ENCODE measurements around the gene FOXP1. TPM values are rescaled to one million over a fixed set of nuclear protein-coding genes. Genes with fewer than 3 reads are reported as not detected.
"Not testable (repeated sequence)": the region's sequence is repeated elsewhere in the genome, so short reads cannot be mapped to it uniquely, and the experiment has no call there.

FOXP1 gene
- total RNA-seq, 4 donors from 2014 or later = 54.2 to 152 (median 129) TPM

GRCh38 chr3:71536376-71536965, 47.1 kb downstream of the FOXP1 start:
- Histone ChIP-seq H3K36me3 (no peaks in the 10 kb centered on the region), H3K9me3 (no peaks in the 10 kb centered on the region), H3K27ac (peak overlapping the region; percentile 38 to 66), H3K4me3 (no peak overlapping the region), H3K27me3 (no peaks in the 10 kb centered on the region), H3K4me1 (peaks cover 8 to 16% of the 10 kb centered on the region in 2 donors)
- TF ChIP-seq POLR2A (IDR thresholded peaks at IDR 0.05) = no peak
- TF ChIP-seq, protein P1, sequence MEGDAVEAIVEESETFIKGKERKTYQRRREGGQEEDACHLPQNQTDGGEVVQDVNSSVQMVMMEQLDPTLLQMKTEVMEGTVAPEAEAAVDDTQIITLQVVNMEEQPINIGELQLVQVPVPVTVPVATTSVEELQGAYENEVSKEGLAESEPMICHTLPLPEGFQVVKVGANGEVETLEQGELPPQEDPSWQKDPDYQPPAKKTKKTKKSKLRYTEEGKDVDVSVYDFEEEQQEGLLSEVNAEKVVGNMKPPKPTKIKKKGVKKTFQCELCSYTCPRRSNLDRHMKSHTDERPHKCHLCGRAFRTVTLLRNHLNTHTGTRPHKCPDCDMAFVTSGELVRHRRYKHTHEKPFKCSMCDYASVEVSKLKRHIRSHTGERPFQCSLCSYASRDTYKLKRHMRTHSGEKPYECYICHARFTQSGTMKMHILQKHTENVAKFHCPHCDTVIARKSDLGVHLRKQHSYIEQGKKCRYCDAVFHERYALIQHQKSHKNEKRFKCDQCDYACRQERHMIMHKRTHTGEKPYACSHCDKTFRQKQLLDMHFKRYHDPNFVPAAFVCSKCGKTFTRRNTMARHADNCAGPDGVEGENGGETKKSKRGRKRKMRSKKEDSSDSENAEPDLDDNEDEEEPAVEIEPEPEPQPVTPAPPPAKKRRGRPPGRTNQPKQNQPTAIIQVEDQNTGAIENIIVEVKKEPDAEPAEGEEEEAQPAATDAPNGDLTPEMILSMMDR (IDR thresholded peaks at IDR 0.05) = no peak
- DNase-seq = no peak
- intact Hi-C loops (cut with DNase I; ENCODE audit: low total_unique reads) = no loop called here

DNA sequence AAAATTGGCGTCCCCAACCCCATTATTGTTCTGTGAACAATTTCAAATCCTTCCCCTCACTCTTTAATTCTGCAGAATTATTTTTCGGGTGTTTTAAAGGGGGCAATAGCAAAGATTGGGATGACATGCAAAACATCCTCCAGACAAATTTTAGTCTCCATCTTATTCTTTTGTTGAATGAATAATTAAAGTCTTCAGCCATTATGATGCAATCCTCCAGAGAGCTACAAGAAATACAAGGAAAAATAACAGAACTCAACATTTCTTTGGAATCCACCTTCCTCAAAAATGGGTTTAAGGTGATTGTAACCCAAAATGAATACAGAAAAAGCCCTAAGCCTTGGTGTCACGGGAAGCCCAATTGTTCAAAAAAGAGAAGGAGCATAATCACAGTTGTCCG, 49.9 kb downstream of the FOXP1 start:
- H3K4me1 ChIP-seq = peaks cover 5 to 16% of the 10 kb centered on the region in 2 donors
- peak overlapping the region in 1 of 2 donors; percentile 51 for H3K27ac ChIP-seq
- no peaks in the 10 kb centered on the region for H3K9me3 ChIP-seq
- H3K27me3 ChIP-seq = no peaks in the 10 kb centered on the region
- no peak for DNase-seq
- no peaks in the 10 kb centered on the region for H3K36me3 ChIP-seq
- no peak for TF ChIP-seq POLR2A (IDR thresholded peaks at IDR 0.05)
- TF ChIP-seq, protein P1 (IDR thresholded peaks at IDR 0.05) = no peak
- H3K4me3 ChIP-seq = no peak overlapping the region
- intact Hi-C loops (cut with DNase I; ENCODE audit: low total_unique reads) = no loop called here

DNA sequence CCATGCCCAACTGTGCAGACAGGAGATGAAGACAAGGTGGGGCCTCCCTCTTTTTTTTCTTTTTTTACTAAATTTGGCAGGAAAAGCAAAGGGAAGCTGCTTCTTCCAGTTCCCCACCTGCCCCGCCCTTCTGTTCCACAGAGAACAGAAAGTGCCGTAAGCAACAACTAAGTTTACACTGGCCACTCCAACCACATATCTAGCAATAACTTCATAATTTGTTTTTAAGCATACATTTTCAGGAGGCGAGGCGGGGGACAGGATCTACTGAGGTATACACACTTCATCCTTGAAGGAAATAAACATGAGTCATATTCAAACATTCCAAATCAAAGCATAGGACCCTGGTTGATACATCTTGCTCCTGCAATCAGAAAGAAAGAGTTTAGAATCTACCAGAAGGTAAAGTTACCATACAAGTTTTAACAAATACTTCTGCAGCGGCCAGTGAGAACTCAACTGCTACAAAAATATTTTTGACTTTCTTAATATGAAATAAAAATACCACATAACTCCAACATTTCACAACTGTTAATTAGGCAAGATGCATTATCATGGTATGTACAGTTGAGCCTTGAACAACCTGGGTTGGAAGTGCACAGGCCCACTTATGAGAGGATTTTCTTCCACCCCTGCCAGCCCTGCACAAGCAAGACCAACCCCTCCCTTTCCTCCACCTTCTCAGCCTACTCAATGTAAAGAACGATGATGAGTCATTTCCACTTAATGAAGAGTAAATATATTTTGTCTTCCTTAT, 50.7 kb downstream of the FOXP1 start:
- TF ChIP-seq, protein P1 (IDR thresholded peaks at IDR 0.05) = no peak
- no peak for TF ChIP-seq POLR2A (IDR thresholded peaks at IDR 0.05)
- Histone ChIP-seq H3K9me3 (no peaks in the 10 kb centered on the region), H3K27me3 (no peaks in the 10 kb centered on the region), H3K27ac (peak overlapping the region in 1 of 2 donors; percentile 51), H3K4me1 (peaks cover 5 to 14% of the 10 kb centered on the region in 2 donors), H3K36me3 (no peaks in the 10 kb centered on the region), H3K4me3 (no peak overlapping the region)
- DNase-seq = no peak
- intact Hi-C loops (cut with DNase I; ENCODE audit: low total_unique reads) = no loop called here

DNA sequence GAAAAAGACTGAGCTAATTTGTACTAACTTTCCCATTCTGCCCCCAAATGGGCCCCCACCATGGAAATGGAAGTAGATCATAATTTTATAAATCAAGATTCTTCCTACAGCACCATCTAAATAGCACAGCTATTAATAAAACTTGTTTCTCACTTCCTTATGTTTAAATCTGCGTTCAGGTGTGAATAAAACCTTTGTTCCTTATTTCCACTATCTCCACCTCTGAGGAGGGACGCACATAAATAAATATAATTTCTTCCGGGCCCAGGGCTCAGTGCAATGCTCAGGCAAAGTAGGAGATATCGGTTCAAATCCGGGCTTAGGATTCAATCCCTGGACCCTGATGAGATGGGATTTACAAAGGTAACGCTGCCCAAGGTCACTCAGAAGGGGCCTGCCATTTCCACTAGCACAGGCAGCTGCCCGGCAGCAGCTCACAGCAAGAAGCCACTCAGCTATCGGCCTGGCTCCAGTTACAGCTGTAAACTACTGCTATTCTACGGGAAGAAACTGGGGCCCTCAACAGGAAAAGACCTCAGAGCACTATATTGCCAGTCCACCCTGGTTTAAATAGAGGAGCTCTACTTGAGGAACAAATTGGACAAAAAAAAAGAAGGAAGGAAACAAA, 52.5 kb downstream of the FOXP1 start:
- Histone ChIP-seq H3K27ac (peak overlapping the region in 1 of 2 donors; percentile 15), H3K4me1 (no peaks in the 10 kb centered on the region), H3K9me3 (no peaks in the 10 kb centered on the region), H3K4me3 (no peak overlapping the region), H3K36me3 (no peaks in the 10 kb centered on the region), H3K27me3 (no peaks in the 10 kb centered on the region)
- TF ChIP-seq POLR2A (IDR thresholded peaks at IDR 0.05) = no peak
- TF ChIP-seq, protein P1 (IDR thresholded peaks at IDR 0.05) = no peak
- no peak for DNase-seq
- intact Hi-C loops (cut with DNase I; ENCODE audit: low total_unique reads) = no loop called here

DNA sequence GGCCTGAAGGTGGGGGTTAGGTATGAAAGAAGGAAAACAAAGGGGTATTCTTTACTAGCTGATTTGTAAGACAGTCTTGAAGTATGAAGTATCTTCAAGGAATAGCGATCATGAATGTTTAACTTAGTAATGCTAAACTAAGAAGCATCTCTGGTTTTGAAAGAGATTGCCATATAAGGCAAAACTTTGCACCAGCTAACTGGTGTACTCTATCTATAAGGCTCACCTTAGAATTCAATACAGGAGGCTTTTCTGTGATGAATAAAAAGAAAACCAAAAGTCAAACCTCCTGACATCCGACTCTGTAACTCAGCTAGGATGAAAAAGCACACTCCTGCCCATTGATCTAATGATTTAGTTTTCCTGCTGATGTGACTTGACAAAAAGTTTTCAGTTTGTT, 54.7 kb downstream of the FOXP1 start:
- no peak for DNase-seq
- intact Hi-C loops (cut with DNase I; ENCODE audit: low total_unique reads) = no loop called here
- Histone ChIP-seq H3K4me3 (no peak overlapping the region), H3K9me3 (no peaks in the 10 kb centered on the region), H3K27me3 (no peaks in the 10 kb centered on the region), H3K27ac (no peak overlapping the region), H3K4me1 (no peaks in the 10 kb centered on the region), H3K36me3 (no peaks in the 10 kb centered on the region)
- TF ChIP-seq POLR2A (IDR thresholded peaks at IDR 0.05) = no peak
- TF ChIP-seq, protein P1 (IDR thresholded peaks at IDR 0.05) = no peak

GRCh38 chr3:71526448-71526847, 57.1 kb downstream of the FOXP1 start:
- H3K27me3 ChIP-seq; H3K27ac ChIP-seq; H3K4me1 ChIP-seq; intact Hi-C loops (cut with DNase I; ENCODE audit: low total_unique reads); DNase-seq; H3K36me3 ChIP-seq; H3K4me3 ChIP-seq; H3K9me3 ChIP-seq: not testable (repeated sequence)

Measured in uterus (tissue), 4 donors.